ENCODE results near the gene CYP21A2. TPM values are rescaled to one million over a fixed set of nuclear protein-coding genes. Genes with fewer than 3 reads are reported as not detected.

CYP21A2 gene
- total and polyA plus RNA-seq, 2 of the 8 experiments (the other 6 are each of a cell fraction or from before 2014, with no cell fraction given), result 0.22 to 0.23 TPM

DNA sequence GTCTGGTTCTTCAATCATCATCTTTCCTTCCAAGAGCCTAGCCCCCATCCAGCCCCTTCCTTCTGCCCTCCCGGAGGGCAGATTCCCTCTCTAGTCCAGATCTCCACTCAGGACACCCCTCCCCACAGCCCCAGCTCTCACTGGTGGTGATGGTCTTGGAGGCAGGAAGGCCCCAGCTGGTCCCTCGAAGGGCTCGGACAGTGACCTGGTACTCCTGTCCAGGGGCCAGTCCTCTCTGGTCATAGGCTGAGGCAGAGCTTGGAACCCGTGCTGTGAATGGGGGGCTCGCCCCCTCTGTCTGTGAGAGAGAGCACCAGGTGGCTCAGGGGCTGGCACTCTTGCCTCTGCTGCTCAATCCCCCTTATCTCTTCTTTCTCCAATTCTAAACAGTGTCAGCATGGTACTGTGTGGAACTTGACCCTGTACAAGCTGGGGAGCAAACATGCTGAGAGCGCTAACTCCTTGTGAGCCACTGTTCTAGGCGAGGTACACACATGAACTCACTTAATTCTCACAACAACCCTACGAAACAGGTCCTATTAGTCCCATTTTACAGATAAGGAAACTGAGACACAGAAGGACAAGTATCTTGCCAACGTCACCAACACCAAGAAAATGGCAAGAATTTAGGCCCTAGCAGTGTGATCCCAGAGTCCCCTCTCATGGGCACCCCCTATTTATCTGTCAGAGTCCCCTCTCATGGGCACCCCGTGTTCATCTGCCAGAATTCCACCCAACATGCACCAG is 51.0 kb downstream of the CYP21A2 start (continued):
- TF ChIP-seq, protein P1, sequence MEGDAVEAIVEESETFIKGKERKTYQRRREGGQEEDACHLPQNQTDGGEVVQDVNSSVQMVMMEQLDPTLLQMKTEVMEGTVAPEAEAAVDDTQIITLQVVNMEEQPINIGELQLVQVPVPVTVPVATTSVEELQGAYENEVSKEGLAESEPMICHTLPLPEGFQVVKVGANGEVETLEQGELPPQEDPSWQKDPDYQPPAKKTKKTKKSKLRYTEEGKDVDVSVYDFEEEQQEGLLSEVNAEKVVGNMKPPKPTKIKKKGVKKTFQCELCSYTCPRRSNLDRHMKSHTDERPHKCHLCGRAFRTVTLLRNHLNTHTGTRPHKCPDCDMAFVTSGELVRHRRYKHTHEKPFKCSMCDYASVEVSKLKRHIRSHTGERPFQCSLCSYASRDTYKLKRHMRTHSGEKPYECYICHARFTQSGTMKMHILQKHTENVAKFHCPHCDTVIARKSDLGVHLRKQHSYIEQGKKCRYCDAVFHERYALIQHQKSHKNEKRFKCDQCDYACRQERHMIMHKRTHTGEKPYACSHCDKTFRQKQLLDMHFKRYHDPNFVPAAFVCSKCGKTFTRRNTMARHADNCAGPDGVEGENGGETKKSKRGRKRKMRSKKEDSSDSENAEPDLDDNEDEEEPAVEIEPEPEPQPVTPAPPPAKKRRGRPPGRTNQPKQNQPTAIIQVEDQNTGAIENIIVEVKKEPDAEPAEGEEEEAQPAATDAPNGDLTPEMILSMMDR (IDR thresholded peaks at IDR 0.05; ENCODE audit: control extremely low read depth in 1 of 3, insufficient read depth in 1 of 3, low read depth in 1 of 3, low read length in 3 of 3), result no peak
- TF ChIP-seq JUND (IDR thresholded peaks at IDR 0.05; ENCODE audit: low read length) (no peak), KDM4A (IDR thresholded peaks at IDR 0.05; ENCODE audit: low read depth, low read length, severe bottlenecking) (no peak), HDAC2 (IDR thresholded peaks at IDR 0.05; ENCODE audit: borderline replicate concordance in 1 of 2, low read depth in 2 of 2, low read length in 2 of 2) (no peak), SIX5 (IDR thresholded peaks at IDR 0.05; ENCODE audit: low read depth, low read length) (no peak), BACH1 (IDR thresholded peaks at IDR 0.05; ENCODE audit: low read length) (no peak), SP1 (IDR thresholded peaks at IDR 0.05; ENCODE audit: low read depth, low read length) (no peak), BCL11A (IDR thresholded peaks at IDR 0.05; ENCODE audit: low read depth in 2 of 2, low read length in 2 of 2) (no peak)
- TF ChIP-seq, protein P2, sequence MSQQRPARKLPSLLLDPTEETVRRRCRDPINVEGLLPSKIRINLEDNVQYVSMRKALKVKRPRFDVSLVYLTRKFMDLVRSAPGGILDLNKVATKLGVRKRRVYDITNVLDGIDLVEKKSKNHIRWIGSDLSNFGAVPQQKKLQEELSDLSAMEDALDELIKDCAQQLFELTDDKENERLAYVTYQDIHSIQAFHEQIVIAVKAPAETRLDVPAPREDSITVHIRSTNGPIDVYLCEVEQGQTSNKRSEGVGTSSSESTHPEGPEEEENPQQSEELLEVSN (IDR thresholded peaks at IDR 0.05), result no peak

Small RNA genes lying within 50 kb of the gene (small RNA-seq; reads per million reads assigned to genes)
- gene RNA5SP206 (ENCODE audit: insufficient read depth), result not detected

Other genes starting within 250 kb of the CYP21A2 start
- 162 and 163 TPM in 2 replicates for gene VARS1, start 242.7 kb upstream of the CYP21A2 start, total RNA-seq (2021; fragmentation: NEBNext Ultra II Directional; extraction: Animal tissue kit (Norgen Biotek cat#: 25700))
- 53.5 and 99.3 TPM in 2 replicates for gene VARS1, start 242.7 kb upstream of the CYP21A2 start, polyA plus RNA-seq (2011; rRNA removed)
- gene LSM2, start 231.4 kb upstream of the CYP21A2 start, total RNA-seq (2021; fragmentation: NEBNext Ultra II Directional; extraction: Animal tissue kit (Norgen Biotek cat#: 25700)), result 127 and 132 TPM in 2 replicates
- gene LSM2, start 231.4 kb upstream of the CYP21A2 start, polyA plus RNA-seq (2011; rRNA removed), result 168 and 173 TPM in 2 replicates
- 1.6 and 1.9 TPM in 2 replicates for gene HSPA1L, start 223.1 kb upstream of the CYP21A2 start, total RNA-seq (2021; fragmentation: NEBNext Ultra II Directional; extraction: Animal tissue kit (Norgen Biotek cat#: 25700))
- gene HSPA1L, start 223.1 kb upstream of the CYP21A2 start, polyA plus RNA-seq (2011; rRNA removed), result 0.78 and 1.00 TPM in 2 replicates
- gene HSPA1A, start 222.9 kb upstream of the CYP21A2 start, total RNA-seq (2021; fragmentation: NEBNext Ultra II Directional; extraction: Animal tissue kit (Norgen Biotek cat#: 25700)), result 54.0 and 59.9 TPM in 2 replicates
- gene HSPA1A, start 222.9 kb upstream of the CYP21A2 start, polyA plus RNA-seq (2011; rRNA removed), result 40.7 and 50.2 TPM in 2 replicates
- gene HSPA1B, start 210.7 kb upstream of the CYP21A2 start, total RNA-seq (2021; fragmentation: NEBNext Ultra II Directional; extraction: Animal tissue kit (Norgen Biotek cat#: 25700)), result 76.6 and 89.3 TPM in 2 replicates
- 36.6 and 43.8 TPM in 2 replicates for gene HSPA1B, start 210.7 kb upstream of the CYP21A2 start, polyA plus RNA-seq (2011; rRNA removed)
- 41.2 and 43.4 TPM in 2 replicates for gene NEU1, start 175.6 kb upstream of the CYP21A2 start, total RNA-seq (2021; fragmentation: NEBNext Ultra II Directional; extraction: Animal tissue kit (Norgen Biotek cat#: 25700))
- 65.6 and 72.1 TPM in 2 replicates for gene NEU1, start 175.6 kb upstream of the CYP21A2 start, polyA plus RNA-seq (2011; rRNA removed)
- gene SLC44A4, start 159.4 kb upstream of the CYP21A2 start, total RNA-seq (2021; fragmentation: NEBNext Ultra II Directional; extraction: Animal tissue kit (Norgen Biotek cat#: 25700)), result 2.5 and 4.8 TPM in 2 replicates
- 7.0 and 7.1 TPM in 2 replicates for gene SLC44A4, start 159.4 kb upstream of the CYP21A2 start, polyA plus RNA-seq (2011; rRNA removed)
- 177 and 183 TPM in 2 replicates for gene EHMT2, start 140.7 kb upstream of the CYP21A2 start, total RNA-seq (2021; fragmentation: NEBNext Ultra II Directional; extraction: Animal tissue kit (Norgen Biotek cat#: 25700))
- gene EHMT2, start 140.7 kb upstream of the CYP21A2 start, polyA plus RNA-seq (2011; rRNA removed), result 125 and 187 TPM in 2 replicates
- gene ZBTB12, start 136.3 kb upstream of the CYP21A2 start, total RNA-seq (2021; fragmentation: NEBNext Ultra II Directional; extraction: Animal tissue kit (Norgen Biotek cat#: 25700)), result 40.8 and 42.1 TPM in 2 replicates
- 20.7 and 32.4 TPM in 2 replicates for gene ZBTB12, start 136.3 kb upstream of the CYP21A2 start, polyA plus RNA-seq (2011; rRNA removed)
- 0.26 and 0.61 TPM in 2 replicates for gene C2, start 110.7 kb upstream of the CYP21A2 start, total RNA-seq (2021; fragmentation: NEBNext Ultra II Directional; extraction: Animal tissue kit (Norgen Biotek cat#: 25700))
- gene C2, start 110.7 kb upstream of the CYP21A2 start, polyA plus RNA-seq (2011; rRNA removed), result 0.38 and 1.0 TPM in 2 replicates
- not detected in 2 replicates for gene CFB, start 92.3 kb upstream of the CYP21A2 start, total RNA-seq (2021; fragmentation: NEBNext Ultra II Directional; extraction: Animal tissue kit (Norgen Biotek cat#: 25700))
- gene CFB, start 92.3 kb upstream of the CYP21A2 start, polyA plus RNA-seq (2011; rRNA removed), result 0.09 and 0.20 TPM in 2 replicates
- gene NELFE, start 79.4 kb upstream of the CYP21A2 start, total RNA-seq (2021; fragmentation: NEBNext Ultra II Directional; extraction: Animal tissue kit (Norgen Biotek cat#: 25700)), result 71.1 and 71.5 TPM in 2 replicates
- gene NELFE, start 79.4 kb upstream of the CYP21A2 start, polyA plus RNA-seq (2011; rRNA removed), result 49.2 and 52.3 TPM in 2 replicates
- gene SKIC2, start 79.2 kb upstream of the CYP21A2 start, total RNA-seq (2021; fragmentation: NEBNext Ultra II Directional; extraction: Animal tissue kit (Norgen Biotek cat#: 25700)), result 59.7 and 68.5 TPM in 2 replicates
- 42.1 and 70.5 TPM in 2 replicates for gene SKIC2, start 79.2 kb upstream of the CYP21A2 start, polyA plus RNA-seq (2011; rRNA removed)
- 14.7 and 16.2 TPM in 2 replicates for gene DXO, start 66.3 kb upstream of the CYP21A2 start, total RNA-seq (2021; fragmentation: NEBNext Ultra II Directional; extraction: Animal tissue kit (Norgen Biotek cat#: 25700))
- gene DXO, start 66.3 kb upstream of the CYP21A2 start, polyA plus RNA-seq (2011; rRNA removed), result 23.9 and 30.5 TPM in 2 replicates
- gene C4A, start 56.4 kb upstream of the CYP21A2 start, total RNA-seq (2021; fragmentation: NEBNext Ultra II Directional; extraction: Animal tissue kit (Norgen Biotek cat#: 25700)), result 0.48 and 2.4 TPM in 2 replicates
- gene C4A, start 56.4 kb upstream of the CYP21A2 start, polyA plus RNA-seq (2011; rRNA removed), result 0.62 and 1.7 TPM in 2 replicates
- gene C4B, start 23.6 kb upstream of the CYP21A2 start, total RNA-seq (2021; fragmentation: NEBNext Ultra II Directional; extraction: Animal tissue kit (Norgen Biotek cat#: 25700)), result 1.5 and 3.5 TPM in 2 replicates
- gene C4B, start 23.6 kb upstream of the CYP21A2 start, polyA plus RNA-seq (2011; rRNA removed), result 0.74 and 1.7 TPM in 2 replicates
- 4.8 and 5.5 TPM in 2 replicates for gene TNXB, start 70.9 kb downstream of the CYP21A2 start, total RNA-seq (2021; fragmentation: NEBNext Ultra II Directional; extraction: Animal tissue kit (Norgen Biotek cat#: 25700))
- 3.1 and 6.5 TPM in 2 replicates for gene TNXB, start 70.9 kb downstream of the CYP21A2 start, polyA plus RNA-seq (2011; rRNA removed)
- 36.2 and 38.1 TPM in 2 replicates for gene ATF6B, start 89.8 kb downstream of the CYP21A2 start, total RNA-seq (2021; fragmentation: NEBNext Ultra II Directional; extraction: Animal tissue kit (Norgen Biotek cat#: 25700))
- 42.2 and 66.3 TPM in 2 replicates for gene ATF6B, start 89.8 kb downstream of the CYP21A2 start, polyA plus RNA-seq (2011; rRNA removed)
- gene FKBPL, start 91.9 kb downstream of the CYP21A2 start, total RNA-seq (2021; fragmentation: NEBNext Ultra II Directional; extraction: Animal tissue kit (Norgen Biotek cat#: 25700)), result 9.4 and 10.9 TPM in 2 replicates
- 5.4 and 5.8 TPM in 2 replicates for gene FKBPL, start 91.9 kb downstream of the CYP21A2 start, polyA plus RNA-seq (2011; rRNA removed)
- 2.8 TPM in 2 replicates for gene PRRT1, start 113.5 kb downstream of the CYP21A2 start, total RNA-seq (2021; fragmentation: NEBNext Ultra II Directional; extraction: Animal tissue kit (Norgen Biotek cat#: 25700))
- gene PRRT1, start 113.5 kb downstream of the CYP21A2 start, polyA plus RNA-seq (2011; rRNA removed), result 0.71 and 1.4 TPM in 2 replicates
- 24.1 and 27.9 TPM in 2 replicates for gene PPT2, start 115.7 kb downstream of the CYP21A2 start, total RNA-seq (2021; fragmentation: NEBNext Ultra II Directional; extraction: Animal tissue kit (Norgen Biotek cat#: 25700))
- 39.0 and 39.5 TPM in 2 replicates for gene PPT2, start 115.7 kb downstream of the CYP21A2 start, polyA plus RNA-seq (2011; rRNA removed)
- 6.4 and 9.2 TPM in 2 replicates for gene EGFL8, start 126.2 kb downstream of the CYP21A2 start, total RNA-seq (2021; fragmentation: NEBNext Ultra II Directional; extraction: Animal tissue kit (Norgen Biotek cat#: 25700))
- gene EGFL8, start 126.2 kb downstream of the CYP21A2 start, polyA plus RNA-seq (2011; rRNA removed), result 5.0 and 8.6 TPM in 2 replicates
- 96.0 and 101 TPM in 2 replicates for gene AGPAT1, start 137.7 kb downstream of the CYP21A2 start, total RNA-seq (2021; fragmentation: NEBNext Ultra II Directional; extraction: Animal tissue kit (Norgen Biotek cat#: 25700))
- gene AGPAT1, start 137.7 kb downstream of the CYP21A2 start, polyA plus RNA-seq (2011; rRNA removed), result 222 and 287 TPM in 2 replicates
- gene RNF5, start 140.0 kb downstream of the CYP21A2 start, total RNA-seq (2021; fragmentation: NEBNext Ultra II Directional; extraction: Animal tissue kit (Norgen Biotek cat#: 25700)), result 90.0 and 90.3 TPM in 2 replicates
- gene RNF5, start 140.0 kb downstream of the CYP21A2 start, polyA plus RNA-seq (2011; rRNA removed), result 145 and 158 TPM in 2 replicates
- gene AGER, start 145.8 kb downstream of the CYP21A2 start, total RNA-seq (2021; fragmentation: NEBNext Ultra II Directional; extraction: Animal tissue kit (Norgen Biotek cat#: 25700)), result 9.6 and 10.9 TPM in 2 replicates
- gene AGER, start 145.8 kb downstream of the CYP21A2 start, polyA plus RNA-seq (2011; rRNA removed), result 3.8 and 5.5 TPM in 2 replicates
- 130 and 133 TPM in 2 replicates for gene PBX2, start 151.8 kb downstream of the CYP21A2 start, total RNA-seq (2021; fragmentation: NEBNext Ultra II Directional; extraction: Animal tissue kit (Norgen Biotek cat#: 25700))
- gene PBX2, start 151.8 kb downstream of the CYP21A2 start, polyA plus RNA-seq (2011; rRNA removed), result 102 and 109 TPM in 2 replicates
- gene GPSM3, start 154.2 kb downstream of the CYP21A2 start, total RNA-seq (2021; fragmentation: NEBNext Ultra II Directional; extraction: Animal tissue kit (Norgen Biotek cat#: 25700)), result 6.0 and 6.6 TPM in 2 replicates
- 9.8 and 10.6 TPM in 2 replicates for gene GPSM3, start 154.2 kb downstream of the CYP21A2 start, polyA plus RNA-seq (2011; rRNA removed)
- gene NOTCH4, start 185.7 kb downstream of the CYP21A2 start, total RNA-seq (2021; fragmentation: NEBNext Ultra II Directional; extraction: Animal tissue kit (Norgen Biotek cat#: 25700)), result 2.8 and 3.3 TPM in 2 replicates
- gene NOTCH4, start 185.7 kb downstream of the CYP21A2 start, polyA plus RNA-seq (2011; rRNA removed), result 1.9 TPM in 2 replicates